Hepatocyte (in vitro differentiated cells): ENCODE results near the gene VAV2. TPM values are rescaled to one million over a fixed set of nuclear protein-coding genes. Genes with fewer than 3 reads are reported as not detected.
A peak's percentile ranks its signal among the peaks of the same experiment; 100 is the strongest.

Experiments used
- DNase-seq: peaks from one replicate; pipeline ENCODE4 v3.0.0-alpha.2; 2016; ENCODE audit warnings: low spot score
- H2AFZ ChIP-seq: fragments of 200-600 bp; sonication (generic); 2 replicates; pipeline ENCODE4 v1.6.0; 2016; ENCODE audit warnings: antibody characterized with exemption, mild to moderate bottlenecking
- H3K27ac ChIP-seq: fragments of 200-600 bp; sonication (generic); 2 replicates; pipeline ENCODE4 v1.5.1; 2016; ENCODE audit warnings: mild to moderate bottlenecking
- H3K27me3 ChIP-seq: fragments of 200-600 bp; sonication (generic); 2 replicates; pipeline ENCODE4 v1.6.1; 2016
- H3K36me3 ChIP-seq: fragments of 200-600 bp; sonication (generic); replicated peaks from 2 replicates; pipeline ENCODE4 v1.5.1; 2016; ENCODE audit warnings: low read depth; ENCODE audit not compliant: insufficient read depth
- H3K4me1 ChIP-seq: fragments of 200-600 bp; sonication (generic); 2 replicates; pipeline ENCODE4 v1.5.1; 2016; ENCODE audit warnings: mild to moderate bottlenecking, moderate library complexity; ENCODE audit not compliant: insufficient read depth
- H3K4me2 ChIP-seq: fragments of 200-600 bp; sonication (generic); 2 replicates; pipeline ENCODE4 v1.6.0; 2016
- H3K4me3 ChIP-seq: fragments of 200-600 bp; sonication (generic); 2 replicates; pipeline ENCODE4 v1.5.1; 2016; ENCODE audit warnings: mild to moderate bottlenecking
- H3K79me2 ChIP-seq: fragments of 200-600 bp; sonication (generic); 2 replicates; pipeline ENCODE4 v1.6.0; 2017; ENCODE audit warnings: mild to moderate bottlenecking
- H3K9me2 ChIP-seq: fragments of 200-600 bp; sonication (generic); replicated peaks from 2 replicates; pipeline ENCODE4 v1.6.0; 2017; ENCODE audit warnings: mild to moderate bottlenecking; ENCODE audit not compliant: insufficient read depth
- H3K9me3 ChIP-seq: fragments of 200-600 bp; sonication (generic); 2 replicates; pipeline ENCODE4 v1.5.1; 2016; ENCODE audit warnings: low read depth, mild to moderate bottlenecking
- H4K20me1 ChIP-seq: fragments of 200-600 bp; sonication (generic); 2 replicates; pipeline ENCODE4 v1.6.0; 2016; ENCODE audit warnings: mild to moderate bottlenecking; ENCODE audit not compliant: insufficient read depth, poor library complexity, severe bottlenecking
- EZH2 ChIP-seq: fragments of 200-600 bp; sonication (generic); IDR thresholded peaks from 2 replicates; pipeline ENCODE4 v1.6.1; 2016; ENCODE audit warnings: antibody characterized with exemption, mild to moderate bottlenecking, borderline replicate concordance
- EZH2phosphoT487 ChIP-seq: fragments of 200-600 bp; sonication (generic); IDR thresholded peaks from one replicate; pipeline ENCODE4 v1.6.1; 2018; ENCODE audit warnings: antibody characterized with exemption, mild to moderate bottlenecking, low read depth, moderate library complexity; ENCODE audit not compliant: unreplicated experiment, severe bottlenecking
- WGBS: methylation state at CpG from one replicate; pipeline ENCODE4 v1.1.6; 2016; ENCODE audit warnings: low lambda C conversion rate; ENCODE audit errors: missing lambda C conversion rate; 5-methylcytosine and 5-hydroxymethylcytosine counted together
- polyA plus RNA-seq: library from polyadenylated mRNA; unstranded; fragments of >200 nt; fragmentation: Nextera tagmentation; extraction: Ambion mirVana; gene quantifications from 2 replicates; pipeline ENCODE4 v1.2.1, GENCODE V29; 2016
- total RNA-seq: library from RNA; depleted of rRNA; stranded (reverse); fragments of >200 nt; gene quantifications from 2 replicates; pipeline ENCODE4 v1.2.3, GENCODE V29; 2014
- TF ChIP-seq, protein P1 (sequence below): fragments of 200-600 bp; sonication (generic); IDR thresholded peaks from 2 replicates; pipeline ENCODE4 v1.5.1; 2016; ENCODE audit warnings: antibody characterized with exemption, mild to moderate bottlenecking; ENCODE audit not compliant: poor library complexity

VAV2 gene
- total and polyA plus RNA-seq, 2 experiments from 2014 or later: 24.9 to 27.7 TPM

DNA sequence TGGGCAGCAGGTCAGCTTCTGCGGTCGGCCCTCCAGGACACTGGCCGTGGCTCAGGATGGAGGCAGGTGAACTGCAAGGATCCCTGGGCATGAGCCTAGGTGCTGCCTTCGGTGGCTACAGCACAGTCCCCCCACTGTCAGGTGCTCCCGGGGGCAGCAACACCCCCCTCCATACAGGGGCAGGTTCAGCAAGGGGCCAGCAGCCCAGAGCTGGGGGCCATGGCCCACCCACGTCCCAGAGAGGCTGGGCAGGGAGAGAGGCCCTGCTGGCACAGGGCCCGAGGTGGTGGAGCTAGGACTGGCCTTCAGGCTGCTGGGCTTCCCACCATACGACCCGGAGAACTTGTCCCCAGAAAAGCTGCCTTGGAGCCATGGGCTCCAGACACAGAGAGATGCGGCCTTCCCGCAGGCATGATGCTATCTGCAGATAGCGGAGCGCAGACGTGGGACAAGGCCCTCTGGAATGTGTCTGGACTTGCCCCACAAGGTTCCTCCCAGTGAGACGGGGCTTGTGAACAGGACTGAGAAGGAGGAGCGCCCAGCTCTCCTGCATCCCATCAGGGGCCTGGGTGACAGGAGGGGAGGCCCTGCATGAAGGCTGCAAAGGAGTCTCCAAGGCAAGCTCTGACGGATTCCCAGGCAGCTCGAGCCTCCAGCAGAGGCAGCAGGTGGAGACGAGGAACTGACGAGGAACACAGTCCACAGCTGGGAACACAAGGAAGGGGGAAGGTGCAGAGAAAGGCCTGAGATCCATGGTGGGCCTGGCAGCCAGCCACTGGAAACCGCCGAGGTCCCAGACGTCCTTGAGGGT lies 111.1 kb downstream of the VAV2 start:
- Histone ChIP-seq H3K79me2 (peaks cover 99% of the 10 kb centered on the region), H3K4me3 (no peak overlapping the region), H3K9me2 (no peaks in the 10 kb centered on the region), H3K4me2 (no peak overlapping the region), H2AFZ (no peak overlapping the region), H3K27me3 (no peaks in the 10 kb centered on the region), H3K27ac (peak overlapping the region; percentile 64), H3K4me1 (peaks cover 33% of the 10 kb centered on the region), H3K9me3 (no peaks in the 10 kb centered on the region), H3K36me3 (no peaks in the 10 kb centered on the region), H4K20me1 (peaks cover 15% of the 10 kb centered on the region)
- 67% methylated on average over 22 of the region's 23 CpGs for WGBS
- TF ChIP-seq EZH2 (no peak), EZH2phosphoT487 (no peak)
- TF ChIP-seq, protein P1, sequence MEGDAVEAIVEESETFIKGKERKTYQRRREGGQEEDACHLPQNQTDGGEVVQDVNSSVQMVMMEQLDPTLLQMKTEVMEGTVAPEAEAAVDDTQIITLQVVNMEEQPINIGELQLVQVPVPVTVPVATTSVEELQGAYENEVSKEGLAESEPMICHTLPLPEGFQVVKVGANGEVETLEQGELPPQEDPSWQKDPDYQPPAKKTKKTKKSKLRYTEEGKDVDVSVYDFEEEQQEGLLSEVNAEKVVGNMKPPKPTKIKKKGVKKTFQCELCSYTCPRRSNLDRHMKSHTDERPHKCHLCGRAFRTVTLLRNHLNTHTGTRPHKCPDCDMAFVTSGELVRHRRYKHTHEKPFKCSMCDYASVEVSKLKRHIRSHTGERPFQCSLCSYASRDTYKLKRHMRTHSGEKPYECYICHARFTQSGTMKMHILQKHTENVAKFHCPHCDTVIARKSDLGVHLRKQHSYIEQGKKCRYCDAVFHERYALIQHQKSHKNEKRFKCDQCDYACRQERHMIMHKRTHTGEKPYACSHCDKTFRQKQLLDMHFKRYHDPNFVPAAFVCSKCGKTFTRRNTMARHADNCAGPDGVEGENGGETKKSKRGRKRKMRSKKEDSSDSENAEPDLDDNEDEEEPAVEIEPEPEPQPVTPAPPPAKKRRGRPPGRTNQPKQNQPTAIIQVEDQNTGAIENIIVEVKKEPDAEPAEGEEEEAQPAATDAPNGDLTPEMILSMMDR: no peak
- peak; percentile 62 for DNase-seq

DNA sequence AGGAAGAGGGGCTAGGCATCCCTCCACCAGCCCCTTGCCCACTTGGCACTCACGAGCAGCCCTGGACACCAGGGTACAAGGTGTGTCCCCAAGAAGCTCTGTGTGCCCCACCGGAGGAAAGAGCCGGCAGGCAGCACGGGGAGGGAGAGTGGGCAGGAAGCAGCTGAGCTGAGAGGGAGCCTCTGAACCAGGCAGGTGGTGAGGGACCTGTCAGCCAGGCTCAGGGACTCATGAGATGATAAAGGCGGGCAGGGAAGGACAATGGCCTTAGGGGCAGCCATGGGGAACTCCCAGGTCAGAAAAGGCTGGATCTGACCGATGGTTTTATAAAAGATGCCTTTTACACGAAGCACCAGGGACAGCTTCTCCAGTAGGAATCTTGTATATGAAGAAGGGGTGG lies 112.0 kb downstream of the VAV2 start:
- DNase-seq: no peak
- H3K9me2 ChIP-seq: no peaks in the 10 kb centered on the region
- TF ChIP-seq EZH2: no peak
- no peak for TF ChIP-seq EZH2phosphoT487
- TF ChIP-seq, protein P1: no peak
- H3K27me3 ChIP-seq: no peaks in the 10 kb centered on the region
- H3K27ac ChIP-seq: peak overlapping the region; percentile 40
- H3K4me3 ChIP-seq: no peak overlapping the region
- peaks cover 19% of the 10 kb centered on the region for H4K20me1 ChIP-seq
- H3K4me1 ChIP-seq: peaks cover 36% of the 10 kb centered on the region
- H3K79me2 ChIP-seq: peaks cover 99% of the 10 kb centered on the region
- 80% methylated on average over 7 of the region's 7 CpGs for WGBS
- no peaks in the 10 kb centered on the region for H3K9me3 ChIP-seq
- no peak overlapping the region for H3K4me2 ChIP-seq
- no peaks in the 10 kb centered on the region for H3K36me3 ChIP-seq
- no peak overlapping the region for H2AFZ ChIP-seq

DNA sequence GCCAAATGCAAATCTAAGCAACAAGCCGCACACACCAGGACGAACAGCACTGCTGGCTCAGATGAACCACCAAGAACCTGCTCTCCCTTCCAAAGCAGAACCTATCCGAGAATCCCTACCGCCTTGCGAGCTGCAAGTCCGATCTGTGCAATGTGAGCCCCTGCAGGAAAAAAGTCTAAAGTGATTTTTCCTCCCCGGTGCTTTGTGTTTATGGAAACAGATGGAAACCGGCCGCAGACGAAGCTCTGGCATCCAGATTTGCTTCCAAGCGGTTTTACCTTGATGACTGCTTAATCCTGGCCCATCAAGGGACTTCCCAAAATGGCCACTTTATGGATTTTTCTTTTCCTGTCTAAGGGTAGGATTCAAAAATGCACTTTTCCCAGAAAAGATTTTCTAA lies 112.5 kb downstream of the VAV2 start:
- Histone ChIP-seq H3K79me2 (peaks cover 99% of the 10 kb centered on the region), H3K36me3 (no peaks in the 10 kb centered on the region)

More for the DNA sequence above, 112.5 kb downstream of the VAV2 start:
- H3K4me2 ChIP-seq: no peak overlapping the region
- peaks cover 21% of the 10 kb centered on the region for H4K20me1 ChIP-seq
- H3K4me1 ChIP-seq: peaks cover 42% of the 10 kb centered on the region
- H3K27ac ChIP-seq: peak overlapping the region; percentile 40
- no peak overlapping the region for H3K4me3 ChIP-seq
- no peaks in the 10 kb centered on the region for H3K27me3 ChIP-seq
- no peaks in the 10 kb centered on the region for H3K9me2 ChIP-seq
- H3K9me3 ChIP-seq: no peaks in the 10 kb centered on the region
- 52% methylated on average over 11 of the region's 11 CpGs for WGBS
- TF ChIP-seq, protein P1: no peak
- no peak for TF ChIP-seq EZH2phosphoT487
- no peak for TF ChIP-seq EZH2
- no peak for DNase-seq
- H2AFZ ChIP-seq: no peak overlapping the region
